A673 (cell line): ENCODE measurements around the gene MYO1C.

Experiments
- CTCF ChIP-seq: fragments of 300-800, 200-600 bp; sonication (generic); conservative IDR thresholded peaks from 2 replicates; pipeline ENCODE4 v1.5.1; 2017; ENCODE audit warnings: low read depth, mild to moderate bottlenecking, antibody characterized with exemption, low read length, moderate library complexity, mixed read lengths
- EZH2 ChIP-seq: fragments of 200-600 bp; sonication (generic); IDR thresholded peaks from 2 replicates; pipeline ENCODE4 v1.6.1; 2017; ENCODE audit warnings: borderline replicate concordance, low read depth, mild to moderate bottlenecking, mixed read lengths, antibody characterized with exemption, low read length; ENCODE audit not compliant: poor library complexity, severe bottlenecking

- TF ChIP-seq EZH2 (no peak), CTCF (no peak)
Measured at GRCh38 chr17:1486802-1487695, 5.4 kb downstream of the MYO1C start.
